HepG2 (cell line): Measurements from ENCODE around the gene AUP1. TPM values are rescaled to one million over a fixed set of nuclear protein-coding genes. Genes with fewer than 3 reads are reported as not detected.

Experiments
- CEBPZ ChIP-seq: IDR thresholded peaks from 2 replicates; pipeline ENCODE4 v1.6.1; 2012; ENCODE audit warnings: low read length, improper control_type of control experiment
- DNMT1 ChIP-seq: sonication (generic); formaldehyde crosslinking; IDR thresholded peaks from 2 replicates; pipeline ENCODE4 v1.5.1; 2020; ENCODE audit warnings: mild to moderate bottlenecking, missing genetic modification reagents
- EED ChIP-seq: sonication (generic); formaldehyde crosslinking; IDR thresholded peaks from 2 replicates; pipeline ENCODE4 v1.5.0; 2020; ENCODE audit warnings: mild to moderate bottlenecking, missing genetic modification reagents
- GFI1 ChIP-seq: sonication (generic); formaldehyde crosslinking; IDR thresholded peaks from 2 replicates; pipeline ENCODE4 v1.5.0; 2020; ENCODE audit warnings: missing genetic modification reagents, mild to moderate bottlenecking, borderline replicate concordance
- IRX3 ChIP-seq: sonication (generic); formaldehyde crosslinking; IDR thresholded peaks from 2 replicates; pipeline ENCODE4 v1.8.1; 2023; ENCODE audit warnings: mild to moderate bottlenecking, low read depth, missing genetic modification reagents, borderline replicate concordance
- NCOA1 ChIP-seq: sonication (generic); formaldehyde crosslinking; IDR thresholded peaks from 2 replicates; pipeline ENCODE4 v1.9.0; 2021; ENCODE audit warnings: missing genetic modification reagents
- NR0B2 ChIP-seq: sonication (generic); formaldehyde crosslinking; IDR thresholded peaks from 2 replicates; pipeline ENCODE4 v1.4.0; 2020; ENCODE audit warnings: mild to moderate bottlenecking, missing genetic modification reagents
- NRL ChIP-seq: sonication (generic); formaldehyde crosslinking; IDR thresholded peaks from 2 replicates; pipeline ENCODE4 v1.5.0; 2020; ENCODE audit warnings: missing genetic modification reagents, mild to moderate bottlenecking, moderate library complexity, borderline replicate concordance
- RFX3 ChIP-seq: IDR thresholded peaks from 2 replicates; pipeline ENCODE4 v1.6.1; 2016; ENCODE audit warnings: missing biosample characterization, missing genetic modification reagents
- TBX2 ChIP-seq: sonication (generic); formaldehyde crosslinking; IDR thresholded peaks from 2 replicates; pipeline ENCODE4 v1.5.0; 2020; ENCODE audit warnings: missing genetic modification reagents, mild to moderate bottlenecking, borderline replicate concordance
- ZBTB26 ChIP-seq: IDR thresholded peaks from 2 replicates; pipeline ENCODE4 v1.6.1; 2016; ENCODE audit warnings: missing compliant biosample characterization, missing genetic modification reagents, borderline replicate concordance
- ZBTB37 ChIP-seq: sonication (generic); formaldehyde crosslinking; IDR thresholded peaks from 2 replicates; pipeline ENCODE4 v1.4.0; 2020; ENCODE audit warnings: mild to moderate bottlenecking, missing genetic modification reagents
- ZNF468 ChIP-seq: sonication (generic); formaldehyde crosslinking; IDR thresholded peaks from 2 replicates; pipeline ENCODE4 v1.8.0; 2022; ENCODE audit warnings: mild to moderate bottlenecking, moderate library complexity, missing genetic modification reagents
- ZNF607 ChIP-seq: sonication (generic); formaldehyde crosslinking; IDR thresholded peaks from 2 replicates; pipeline ENCODE4 v1.5.1; 2020; ENCODE audit warnings: missing genetic modification reagents, mild to moderate bottlenecking, borderline replicate concordance
- ZNF740 ChIP-seq: sonication (generic); formaldehyde crosslinking; IDR thresholded peaks from 2 replicates; pipeline ENCODE4 v1.4.0; 2020; ENCODE audit warnings: missing genetic modification reagents
- ZNF841 ChIP-seq: sonication (generic); formaldehyde crosslinking; IDR thresholded peaks from 2 replicates; pipeline ENCODE4 v1.8.1; 2023; ENCODE audit warnings: missing genetic modification reagents, borderline replicate concordance
- polyA plus RNA-seq, 8 experiments: library from polyadenylated mRNA; depleted of rRNA in 3 of 8; stranded (reverse) in 7 of 8; unstranded in 1 of 8; fragments of >200 nt; fragmentation: Illumina TruSeq in 4 of 8; extraction: Trizol in 4 of 8; gene quantifications; 2 replicates each; pipeline versions ENCODE4 v1.2.1 to v1.2.3, GENCODE V29; 2011 to 2016; ENCODE audit warnings: low read depth in 4 of 8, missing spikeins in 1 of 8, mixed read lengths in 1 of 8; ENCODE audit not compliant: insufficient read depth in 1 of 8
- total RNA-seq, 5 experiments: library from RNA; depleted of rRNA; stranded (reverse); fragments of >200 nt; fragmentation: Illumina TruSeq; extraction: Trizol; gene quantifications; 2 replicates each; pipeline ENCODE4 v1.2.3, GENCODE V29; 2016; ENCODE audit warnings: low read depth in 1 of 5
- TF ChIP-seq, protein P1 (sequence below): sonication (generic); formaldehyde crosslinking; IDR thresholded peaks from 2 replicates; pipeline ENCODE4 v1.5.0; 2020; ENCODE audit warnings: missing genetic modification reagents
- TF ChIP-seq, protein P2 (sequence below): sonication (generic); formaldehyde crosslinking; IDR thresholded peaks from 2 replicates; pipeline ENCODE4 v1.4.0; 2020; ENCODE audit warnings: missing genetic modification reagents
- TF ChIP-seq, protein P3 (sequence below): sonication (generic); formaldehyde crosslinking; IDR thresholded peaks from 2 replicates; pipeline ENCODE4 v1.4.0; 2020; ENCODE audit warnings: low read depth, mild to moderate bottlenecking, missing genetic modification reagents

AUP1 gene
- total and polyA plus RNA-seq, 2 of the 13 experiments (the other 11 are each of a cell fraction or from before 2014, with no cell fraction given): 174 to 267 TPM

DNA sequence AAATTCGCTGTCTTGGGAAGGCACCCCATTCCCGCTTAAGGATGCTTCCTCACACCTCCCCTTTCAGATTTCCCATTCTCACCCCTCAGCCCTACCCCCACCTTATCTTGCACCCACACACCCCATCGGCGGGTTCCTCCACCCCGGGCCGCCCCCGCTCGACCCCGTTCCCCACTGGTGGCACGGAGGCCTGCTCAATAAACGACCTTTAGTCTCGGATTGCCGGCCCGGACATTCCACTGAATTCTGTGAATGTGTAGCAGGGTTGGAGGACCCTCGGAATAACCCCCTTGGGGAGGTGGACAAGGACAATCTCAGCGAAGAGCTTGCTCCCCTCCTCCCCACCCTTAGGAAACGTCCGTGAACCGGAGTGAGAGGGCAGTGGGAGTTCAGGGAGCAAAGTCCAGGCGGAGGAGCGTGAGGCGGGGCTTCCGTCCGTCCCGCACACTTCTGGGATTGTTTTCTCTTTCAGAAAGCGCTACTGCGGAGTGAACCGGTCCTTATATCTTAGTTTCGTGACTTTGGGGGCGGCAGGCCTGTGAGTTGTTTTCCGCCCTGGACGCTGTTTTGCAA is 27.3 kb downstream of the AUP1 start (continued):
- TF ChIP-seq ZBTB37 (CRISPR knock-in tag) (no peak), ZNF841 (CRISPR knock-in tag) (0 out of 2 replicates have a peak, but pooled peaks have one; percentile 56), DNMT1 (CRISPR knock-in tag) (no peak; the same call in 1 of the 2 replicates), NR0B2 (no peak), ZNF607 (CRISPR knock-in tag) (no peak; the same call in 1 of the 2 replicates), EED (CRISPR knock-in tag) (no peak), TBX2 (CRISPR knock-in tag) (no peak), CEBPZ (no peak), NCOA1 (no peak; the same call in 1 of the 2 replicates), NRL (CRISPR knock-in tag) (no peak), IRX3 (CRISPR knock-in tag) (no peak), RFX3 (CRISPR knock-in tag) (no peak), ZNF740 (CRISPR knock-in tag) (0 out of 2 replicates have a peak, but pooled peaks have one; percentile 42), ZNF468 (no peak), ZBTB26 (CRISPR knock-in tag) (peak; percentile 18; the same call in 1 of the 2 replicates), GFI1 (0 out of 2 replicates have a peak, but pooled peaks have one; percentile 61)
- TF ChIP-seq, protein P1, sequence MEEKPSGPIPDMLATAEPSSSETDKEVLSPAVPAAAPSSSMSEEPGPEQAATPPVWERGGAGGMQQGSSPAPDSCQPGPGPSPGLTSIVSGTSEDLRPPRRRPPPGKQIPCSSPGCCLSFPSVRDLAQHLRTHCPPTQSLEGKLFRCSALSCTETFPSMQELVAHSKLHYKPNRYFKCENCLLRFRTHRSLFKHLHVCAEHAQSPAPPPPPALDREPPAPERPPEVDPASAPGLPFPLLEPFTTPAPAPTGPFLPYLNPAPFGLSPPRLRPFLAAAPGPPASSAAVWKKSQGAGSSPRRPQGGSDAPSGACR (CRISPR knock-in tag): no peak
- TF ChIP-seq, protein P2, sequence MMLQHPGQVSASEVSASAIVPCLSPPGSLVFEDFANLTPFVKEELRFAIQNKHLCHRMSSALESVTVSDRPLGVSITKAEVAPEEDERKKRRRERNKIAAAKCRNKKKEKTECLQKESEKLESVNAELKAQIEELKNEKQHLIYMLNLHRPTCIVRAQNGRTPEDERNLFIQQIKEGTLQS (CRISPR knock-in tag): no peak; the same call in 1 of the 2 replicates
- TF ChIP-seq, protein P3, sequence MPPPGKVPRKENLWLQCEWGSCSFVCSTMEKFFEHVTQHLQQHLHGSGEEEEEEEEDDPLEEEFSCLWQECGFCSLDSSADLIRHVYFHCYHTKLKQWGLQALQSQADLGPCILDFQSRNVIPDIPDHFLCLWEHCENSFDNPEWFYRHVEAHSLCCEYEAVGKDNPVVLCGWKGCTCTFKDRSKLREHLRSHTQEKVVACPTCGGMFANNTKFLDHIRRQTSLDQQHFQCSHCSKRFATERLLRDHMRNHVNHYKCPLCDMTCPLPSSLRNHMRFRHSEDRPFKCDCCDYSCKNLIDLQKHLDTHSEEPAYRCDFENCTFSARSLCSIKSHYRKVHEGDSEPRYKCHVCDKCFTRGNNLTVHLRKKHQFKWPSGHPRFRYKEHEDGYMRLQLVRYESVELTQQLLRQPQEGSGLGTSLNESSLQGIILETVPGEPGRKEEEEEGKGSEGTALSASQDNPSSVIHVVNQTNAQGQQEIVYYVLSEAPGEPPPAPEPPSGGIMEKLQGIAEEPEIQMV: no peak
